H1 (cell line): ENCODE measurements around the gene ASB16. TPM values are rescaled to one million over a fixed set of nuclear protein-coding genes. Genes with fewer than 3 reads are reported as not detected.
"Not testable (repeated sequence)": the region's sequence is repeated elsewhere in the genome, so short reads cannot be mapped to it uniquely, and the experiment has no call there.

Experiments
- CTCF ChIA-PET: fragments of 300-600 bp; sonication (Branson Sonifier 250); formaldehyde crosslinking; loops from one replicate; lab custom pipeline; 2021; ENCODE audit not compliant: partially characterized antibody; lab: Charles Lee
- POLR2A ChIA-PET: fragments of 300-600 bp; sonication (Branson Sonifier 250); formaldehyde crosslinking; loops from one replicate; lab custom pipeline; 2021; ENCODE audit warnings: inconsistent platforms; ENCODE audit not compliant: partially characterized antibody; lab: Charles Lee
- DNase-seq, 2 experiments: peaks; one replicate each; pipeline versions ENCODE4 v3.0.0 to v3.0.0-alpha.2; 2010 to 2022; ENCODE audit warnings: low spot score in 2 of 2, low read depth in 1 of 2, mixed read lengths in 1 of 2
- FAIRE-seq: peaks from 2 replicates; lab custom pipeline; 2011; peaks lifted over from hg19 to GRCh38; lab: Jason Lieb, UNC
- H2AFZ ChIP-seq: 2 replicates; pipeline ENCODE4 v1.8.1; 2012; ENCODE audit warnings: low read length, inconsistent platforms
- H2AK5ac ChIP-seq: 2 replicates; pipeline ENCODE4 v1.6.1; 2013; ENCODE audit warnings: low read depth, low read length
- H2BK120ac ChIP-seq: replicated peaks from 2 replicates; pipeline ENCODE3; 2013; ENCODE audit warnings: low read depth, low read length, inconsistent platforms
- H2BK12ac ChIP-seq: 2 replicates; pipeline ENCODE4 v1.6.1; 2013; ENCODE audit warnings: low read depth, low read length
- H2BK15ac ChIP-seq: 2 replicates; pipeline ENCODE4 v1.6.1; 2013; ENCODE audit warnings: low read length
- H2BK20ac ChIP-seq: 2 replicates; pipeline ENCODE4 v1.6.1; 2013; ENCODE audit warnings: low read length
- H2BK5ac ChIP-seq: 2 replicates; pipeline ENCODE4 v1.6.1; 2013; ENCODE audit warnings: low read depth, low read length
- H3K14ac ChIP-seq: 2 replicates; pipeline ENCODE4 v1.6.1; 2013; ENCODE audit warnings: inconsistent platforms; ENCODE audit not compliant: insufficient read length
- H3K18ac ChIP-seq: 2 replicates; pipeline ENCODE4 v1.6.1; 2013; ENCODE audit warnings: low read length; ENCODE audit errors: extremely low read depth
- H3K23ac ChIP-seq: 2 replicates; pipeline ENCODE4 v1.6.1; 2013; ENCODE audit warnings: inconsistent platforms; ENCODE audit not compliant: insufficient read length
- H3K23me2 ChIP-seq: 2 replicates; pipeline ENCODE4 v1.6.1; 2013; ENCODE audit warnings: low read depth, low read length
- H3K27ac ChIP-seq: 2 replicates; pipeline ENCODE4 v1.6.1; 2011; ENCODE audit warnings: low read depth, low read length, inconsistent platforms
- H3K27me3 ChIP-seq, 4 experiments: replicated peaks in 1 of 4; 1 replicate in 1 of 4; 2 replicates in 3 of 4; pipeline versions ENCODE4 v1.6.1 to v1.8.1; 2011 to 2013; ENCODE audit warnings: low read length in 3 of 4, mild to moderate bottlenecking in 3 of 4, inconsistent platforms in 2 of 4, mixed read lengths in 2 of 4, moderate library complexity in 1 of 4; ENCODE audit not compliant: control insufficient read depth in 3 of 4, insufficient read depth in 3 of 4; ENCODE audit errors: extremely low read depth in 1 of 4
- H3K36me3 ChIP-seq, 4 experiments: 2 replicates each; pipeline versions ENCODE4 v1.6.1 to v1.8.1; 2011 to 2013; ENCODE audit warnings: mild to moderate bottlenecking in 4 of 4, low read length in 3 of 4, moderate library complexity in 2 of 4, control low read depth in 1 of 4, inconsistent platforms in 1 of 4; ENCODE audit not compliant: insufficient read depth in 4 of 4, control insufficient read depth in 2 of 4
- H3K4ac ChIP-seq: replicated peaks from 2 replicates; pipeline ENCODE3; 2013; ENCODE audit warnings: low read length, low read depth, mixed read lengths, inconsistent platforms; ENCODE audit not compliant: insufficient read length
- H3K4me1 ChIP-seq, 4 experiments: replicated peaks in 1 of 4; 1 replicate in 1 of 4; 2 replicates in 3 of 4; pipeline versions ENCODE4 v1.6.1 to v1.8.1; 2011 to 2013; ENCODE audit warnings: low read length in 3 of 4, inconsistent platforms in 2 of 4, mixed read lengths in 1 of 4; ENCODE audit not compliant: insufficient read depth in 4 of 4, control insufficient read depth in 3 of 4
- H3K4me2 ChIP-seq, 2 experiments: 2 replicates each; pipeline versions ENCODE4 v1.6.1 to v1.8.1; 2011 to 2013; ENCODE audit warnings: low read depth in 2 of 2, low read length in 2 of 2, control low read depth in 1 of 2, inconsistent platforms in 1 of 2, mild to moderate bottlenecking in 1 of 2; ENCODE audit not compliant: insufficient read depth in 1 of 2
- H3K4me3 ChIP-seq, 4 experiments: fragments of 200-600, 300-600 bp in 1 of 4; sonication (generic), shearing (Covaris generic), sonication (Bioruptor Twin) in 1 of 4; 2 replicates each; pipeline versions ENCODE4 v1.5.1 to v1.8.1; 2011 to 2016; ENCODE audit warnings: low read length in 4 of 4, low read depth in 3 of 4, control low read depth in 2 of 4, inconsistent platforms in 2 of 4, mild to moderate bottlenecking in 2 of 4, mixed read lengths in 1 of 4, moderate library complexity in 1 of 4; ENCODE audit not compliant: insufficient read depth in 2 of 4; ENCODE audit errors: extremely low read depth in 1 of 4
- H3K56ac ChIP-seq: replicated peaks from 2 replicates; pipeline ENCODE3; 2013; ENCODE audit warnings: low read depth, mild to moderate bottlenecking, mixed read lengths, low read length, inconsistent platforms; ENCODE audit not compliant: insufficient read length
- H3K79me1 ChIP-seq: 2 replicates; pipeline ENCODE4 v1.6.1; 2013; ENCODE audit warnings: low read depth, low read length, control low read depth
- H3K79me2 ChIP-seq, 2 experiments: 2 replicates each; pipeline versions ENCODE4 v1.6.1 to v1.8.1; 2012 to 2013; ENCODE audit warnings: low read length in 2 of 2, mild to moderate bottlenecking in 2 of 2, inconsistent platforms in 1 of 2; ENCODE audit not compliant: insufficient read depth in 2 of 2, control insufficient read depth in 1 of 2
- H3K9ac ChIP-seq, 4 experiments: replicated peaks in 1 of 4; 1 replicate in 1 of 4; 2 replicates in 3 of 4; pipeline versions ENCODE4 v1.6.1 to v1.8.1; 2011 to 2013; ENCODE audit warnings: low read depth in 3 of 4, low read length in 3 of 4, control low read depth in 2 of 4, mild to moderate bottlenecking in 2 of 4, moderate library complexity in 2 of 4, inconsistent platforms in 1 of 4; ENCODE audit errors: extremely low read depth in 1 of 4
- H3K9me3 ChIP-seq, 2 experiments: 2 replicates each; pipeline versions ENCODE4 v1.6.1 to v1.8.1; 2012 to 2013; ENCODE audit warnings: mild to moderate bottlenecking in 2 of 2, moderate library complexity in 2 of 2, control low read depth in 1 of 2, inconsistent platforms in 1 of 2, low read depth in 1 of 2, low read length in 1 of 2, mixed read lengths in 1 of 2; ENCODE audit not compliant: insufficient read depth in 2 of 2
- H4K20me1 ChIP-seq, 2 experiments: replicated peaks in 1 of 2; 2 replicates each; pipeline versions ENCODE3 to v1.8.1; 2011 to 2013; ENCODE audit warnings: inconsistent platforms in 2 of 2, low read length in 2 of 2, mild to moderate bottlenecking in 1 of 2; ENCODE audit not compliant: insufficient read depth in 2 of 2, control insufficient read depth in 1 of 2
- H4K5ac ChIP-seq: 2 replicates; pipeline ENCODE4 v1.6.1; 2013; ENCODE audit warnings: low read length, low read depth, mixed read lengths, inconsistent platforms; ENCODE audit not compliant: insufficient read length
- H4K8ac ChIP-seq: 2 replicates; pipeline ENCODE4 v1.8.0; 2013; ENCODE audit warnings: mild to moderate bottlenecking, moderate library complexity, low read length, inconsistent platforms; ENCODE audit not compliant: insufficient read depth; ENCODE audit errors: extremely low read depth
- H4K91ac ChIP-seq: replicated peaks from 2 replicates; pipeline ENCODE3; 2013; ENCODE audit warnings: low read length, mixed read lengths, inconsistent platforms; ENCODE audit not compliant: insufficient read length
- BCL11A ChIP-seq, 2 experiments: IDR thresholded peaks; one replicate each; pipeline ENCODE4 v1.6.1; 2011; ENCODE audit warnings: low read depth in 2 of 2, low read length in 2 of 2, mild to moderate bottlenecking in 2 of 2
- HDAC6 ChIP-seq: IDR thresholded peaks from one replicate; pipeline ENCODE4 v1.7.1; 2012; ENCODE audit warnings: low read depth, mild to moderate bottlenecking, inconsistent platforms, low read length, moderate library complexity
- YY1 ChIP-seq: IDR thresholded peaks from 2 replicates; pipeline ENCODE4 v1.6.1; 2011; ENCODE audit warnings: low read depth, mild to moderate bottlenecking, low read length
- WGBS, 2 experiments: shearing (Covaris generic) in 1 of 2; methylation state at CpG; one replicate each; pipeline versions ENCODE4 v1.1.6 to v1.1.7; 2013 to 2015; ENCODE audit warnings: low lambda C conversion rate in 2 of 2, mixed read lengths in 2 of 2, inconsistent platforms in 1 of 2, low coverage in 1 of 2, missing lambda C conversion rate in 1 of 2; ENCODE audit not compliant: insufficient replicate concordance in 2 of 2, insufficient coverage in 1 of 2, insufficient read length in 1 of 2; ENCODE audit errors: extremely low coverage in 1 of 2, missing lambda C conversion rate in 1 of 2; 5-methylcytosine and 5-hydroxymethylcytosine counted together
- polyA plus RNA-seq, 7 experiments: library from polyadenylated mRNA; depleted of rRNA in 3 of 7; stranded (reverse) in 5 of 7; unstranded in 2 of 7; fragments of >200 nt in 5 of 7; fragments of 200-250 nt in 2 of 7; gene quantifications; 1 replicate in 5 of 7; 2 replicates in 1 of 7; 4 replicates in 1 of 7; pipeline versions ENCODE4 v1.2.1 to v1.2.3, GENCODE V29; 2011 to 2013; ENCODE audit warnings: missing spikeins in 2 of 7, mixed read lengths in 2 of 7
- total RNA-seq: library from RNA; stranded (reverse); fragmentation: NEBNext Ultra II Directional; extraction: Animal tissue kit (Norgen Biotek cat#: 25700); gene quantifications from 2 replicates; pipeline ENCODE4 v1.2.1, GENCODE V29; 2021

The ASB16 gene
- total and polyA plus RNA-seq, 2 of the 8 experiments (the other 6 are each of a cell fraction or from before 2014, with no cell fraction given) = 0.05 TPM; not detected in 1

DNA sequence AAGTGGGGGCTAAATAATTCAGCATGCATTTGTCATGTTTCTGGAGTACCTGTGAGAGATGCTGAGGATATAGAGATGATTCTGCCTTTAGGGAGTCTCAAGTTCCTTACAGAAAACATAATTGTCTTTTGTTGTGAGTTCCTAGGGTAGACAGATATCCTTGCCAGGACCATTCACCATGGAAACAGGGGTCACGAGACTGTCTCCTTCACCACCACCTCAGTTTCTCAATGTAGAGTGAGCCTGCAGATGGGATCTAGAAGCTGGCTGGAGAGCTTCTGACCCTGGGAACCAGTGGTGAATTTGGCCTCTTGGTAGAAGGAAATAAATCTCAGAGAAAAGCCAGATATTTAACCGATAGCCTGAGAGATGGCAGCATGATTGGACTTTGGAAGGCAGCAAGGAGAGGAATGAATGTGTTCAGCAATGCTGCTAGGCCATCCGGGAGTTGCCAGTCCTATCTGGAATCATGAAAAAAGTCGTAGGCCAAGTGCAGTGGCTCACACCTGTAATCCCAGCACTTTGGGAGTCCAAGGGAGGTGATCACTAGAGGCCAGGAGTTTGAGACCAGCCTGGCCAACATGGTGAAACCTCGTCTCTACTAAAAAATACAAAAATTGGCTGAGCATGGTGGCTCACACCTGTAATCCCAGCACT is 39.7 kb upstream of the ASB16 start (continued):
- TF ChIP-seq HDAC6 (no peak), YY1 (no peak), BCL11A (IDR thresholded peaks at IDR 0.05; ENCODE audit: low read depth in 2 of 2, low read length in 2 of 2) (no peak)

DNA sequence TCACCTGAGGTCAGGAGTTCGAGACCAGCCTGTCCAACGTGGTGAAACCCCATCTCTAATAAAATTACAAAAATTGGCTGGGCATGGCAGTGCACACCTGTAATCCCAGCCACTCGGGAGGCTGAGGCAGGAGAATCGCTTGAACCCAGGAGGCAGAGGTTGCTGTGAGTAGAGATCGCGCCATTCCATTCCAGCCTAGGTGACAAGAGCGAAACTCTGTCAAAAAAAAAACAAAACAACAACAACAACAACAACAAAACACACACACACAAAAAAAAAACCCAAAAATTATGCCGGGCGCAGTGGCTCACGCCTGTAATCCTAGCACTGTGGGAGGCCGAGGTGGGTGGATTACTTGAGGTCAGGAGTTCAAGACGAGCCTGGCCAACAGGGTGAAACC is 39.1 kb upstream of the ASB16 start:
- H2BK5ac ChIP-seq, H2BK12ac ChIP-seq, H3K14ac ChIP-seq, H2BK20ac ChIP-seq, H3K23ac ChIP-seq, H4K8ac ChIP-seq, H3K18ac ChIP-seq, H3K23me2 ChIP-seq, H3K4me1 ChIP-seq, H3K79me2 ChIP-seq, H3K4ac ChIP-seq, FAIRE-seq, H3K27me3 ChIP-seq, H2AFZ ChIP-seq, H2BK120ac ChIP-seq, H2AK5ac ChIP-seq, H3K36me3 ChIP-seq, H3K56ac ChIP-seq, H3K4me3 ChIP-seq, H3K9me3 ChIP-seq, H3K4me2 ChIP-seq, H2BK15ac ChIP-seq, H4K91ac ChIP-seq, H3K79me1 ChIP-seq, DNase-seq, H3K27ac ChIP-seq, H4K5ac ChIP-seq, H3K9ac ChIP-seq, H4K20me1 ChIP-seq: not testable (repeated sequence)
- 95% methylated on average over 11 of the region's 12 CpGs; no CpG with 5 or more reads in 1 of the 2 experiments for WGBS, 2 experiments
- ChIA-PET POLR2A (interaction anchor here (3.0 kb wide), 1 partner anchor 8 kb away, joined by 13 read pairs; the partner anchor contains the start of gene HDAC5), CTCF (interaction anchor here (0.6 to 4.4 kb wide), 3 partner anchors 15 to 30 kb away, joined by 4 to 26 read pairs (median 4); no protein-coding TSS in a partner anchor)
